Measurements from ENCODE around the gene TAF6. TPM values are rescaled to one million over a fixed set of nuclear protein-coding genes. Genes with fewer than 3 reads are reported as not detected.

TAF6 gene
- total and polyA plus RNA-seq, 9 of the 15 experiments (the other 6 are each of a cell fraction or from before 2014, with no cell fraction given), result 0.78 to 78.7 (median 21.3) TPM

- no peak for TF ChIP-seq FUS (optimal IDR thresholded peaks at IDR 0.05; ENCODE audit: low read depth, low read length)
- no peak for TF ChIP-seq POLR2H (tag; IDR thresholded peaks at IDR 0.05; ENCODE audit: low read depth)
- TF ChIP-seq PHB (CRISPR knock-in tag; IDR thresholded peaks at IDR 0.05), result no peak
- TF ChIP-seq ZNF146 (CRISPR knock-in tag; IDR thresholded peaks at IDR 0.05; ENCODE audit: unreplicated experiment), result no peak
- no peak for TF ChIP-seq CREBBP (IDR thresholded peaks at IDR 0.05; ENCODE audit: low read depth, low read length)
- no peak for TF ChIP-seq NCOA1 (IDR thresholded peaks at IDR 0.05; ENCODE audit: low read depth)
- no peak for TF ChIP-seq ZFP30 (CRISPR knock-in tag; IDR thresholded peaks at IDR 0.05; ENCODE audit: borderline replicate concordance)
- no peak; the same call in 1 of the 2 replicates for TF ChIP-seq MEF2D (tag; conservative IDR thresholded peaks at IDR 0.05; ENCODE audit: low read depth)
- no peak for TF ChIP-seq ZBTB9 (CRISPR knock-in tag; IDR thresholded peaks at IDR 0.05)
- peak; percentile 48; the same call in 1 of the 2 replicates for TF ChIP-seq USF2 (CRISPR knock-in tag; IDR thresholded peaks at IDR 0.05)
- no peak for TF ChIP-seq SIX5 (IDR thresholded peaks at IDR 0.05; ENCODE audit: borderline replicate concordance in 1 of 2, insufficient read depth in 1 of 2, low read depth in 1 of 2, low read length in 2 of 2)
- TF ChIP-seq SP1 (CRISPR knock-in tag; IDR thresholded peaks at IDR 0.05), result no peak
- TF ChIP-seq GTF2A2 (tag; IDR thresholded peaks at IDR 0.05), result no peak
- peak; percentile 70 for TF ChIP-seq SIN3B (IDR thresholded peaks at IDR 0.05; ENCODE audit: low read depth)
- no peak for TF ChIP-seq MNT (conservative IDR thresholded peaks at IDR 0.05)
- TF ChIP-seq SREBF2 (CRISPR knock-in tag; IDR thresholded peaks at IDR 0.05), result no peak
- TF ChIP-seq SMARCA4 (IDR thresholded peaks at IDR 0.05), result no peak
- no peak for TF ChIP-seq PKNOX1 (IDR thresholded peaks at IDR 0.05)
- no peak for TF ChIP-seq ZNF79 (CRISPR knock-in tag; IDR thresholded peaks at IDR 0.05; ENCODE audit: low read depth)
- TF ChIP-seq RAD21 (CRISPR knock-in tag; conservative IDR thresholded peaks at IDR 0.05 in 1 of 2, IDR thresholded peaks at IDR 0.05 in 1 of 2), result peak; percentile 7 to 13; a peak in 1 of 4 replicates
- TF ChIP-seq SMAD2 (IDR thresholded peaks at IDR 0.05; ENCODE audit: low read depth, low read length), result no peak
- no peak for TF ChIP-seq ZNF780A (CRISPR knock-in tag; IDR thresholded peaks at IDR 0.05)
- TF ChIP-seq BRF1 (IDR thresholded peaks at IDR 0.05; ENCODE audit: borderline replicate concordance, extremely low read depth, insufficient read length), result no peak
Observed at GRCh38 chr7:100126239-100126930, 7.2 kb upstream of the TAF6 start (continued).

Measured in K562 (cell line).